ENCODE results near the gene ENTR1.

DNA sequence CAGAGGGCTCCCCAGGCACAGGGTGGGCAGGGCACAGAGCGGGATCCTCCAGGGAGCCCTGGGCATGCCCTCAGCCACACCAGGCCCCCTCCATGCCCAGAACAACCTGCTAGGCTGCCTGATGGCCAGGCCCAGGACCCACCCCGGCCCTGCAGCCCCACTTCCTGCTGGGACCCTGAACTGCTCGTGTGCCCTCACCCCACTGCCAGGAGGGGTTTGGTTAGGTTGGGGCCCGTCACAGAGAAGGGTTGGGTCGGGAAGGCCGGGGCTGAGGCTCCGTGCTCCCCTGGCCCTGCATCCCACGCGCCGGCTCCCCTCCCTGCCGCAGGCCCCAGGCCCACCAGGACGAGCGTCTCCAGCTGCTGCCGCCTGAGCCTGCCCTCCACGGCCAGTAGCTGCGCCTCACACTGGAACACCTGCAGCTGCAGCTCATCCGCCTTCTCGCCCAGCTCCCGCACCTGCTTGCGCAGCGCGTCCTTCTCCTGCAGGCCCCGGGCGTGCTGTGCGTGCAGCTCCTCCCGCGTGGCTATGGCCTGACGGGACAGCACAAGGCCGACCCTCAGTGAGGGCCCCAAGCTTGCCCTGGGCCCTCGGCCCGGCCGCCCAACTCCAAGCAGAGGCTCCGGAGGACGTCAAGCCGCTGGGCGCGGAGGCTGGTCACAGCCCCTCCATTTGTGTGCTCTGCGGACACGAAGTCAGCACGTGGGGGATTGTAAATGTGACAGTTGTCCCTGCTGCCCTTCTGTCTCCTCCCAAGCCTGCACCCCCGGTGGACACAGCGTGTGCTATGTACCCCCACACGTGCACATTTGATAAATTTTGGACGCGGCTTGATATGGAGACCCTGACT is 42.9 kb downstream of the ENTR1 start:
- TF ChIP-seq, protein P1, sequence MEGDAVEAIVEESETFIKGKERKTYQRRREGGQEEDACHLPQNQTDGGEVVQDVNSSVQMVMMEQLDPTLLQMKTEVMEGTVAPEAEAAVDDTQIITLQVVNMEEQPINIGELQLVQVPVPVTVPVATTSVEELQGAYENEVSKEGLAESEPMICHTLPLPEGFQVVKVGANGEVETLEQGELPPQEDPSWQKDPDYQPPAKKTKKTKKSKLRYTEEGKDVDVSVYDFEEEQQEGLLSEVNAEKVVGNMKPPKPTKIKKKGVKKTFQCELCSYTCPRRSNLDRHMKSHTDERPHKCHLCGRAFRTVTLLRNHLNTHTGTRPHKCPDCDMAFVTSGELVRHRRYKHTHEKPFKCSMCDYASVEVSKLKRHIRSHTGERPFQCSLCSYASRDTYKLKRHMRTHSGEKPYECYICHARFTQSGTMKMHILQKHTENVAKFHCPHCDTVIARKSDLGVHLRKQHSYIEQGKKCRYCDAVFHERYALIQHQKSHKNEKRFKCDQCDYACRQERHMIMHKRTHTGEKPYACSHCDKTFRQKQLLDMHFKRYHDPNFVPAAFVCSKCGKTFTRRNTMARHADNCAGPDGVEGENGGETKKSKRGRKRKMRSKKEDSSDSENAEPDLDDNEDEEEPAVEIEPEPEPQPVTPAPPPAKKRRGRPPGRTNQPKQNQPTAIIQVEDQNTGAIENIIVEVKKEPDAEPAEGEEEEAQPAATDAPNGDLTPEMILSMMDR (IDR thresholded peaks at IDR 0.05) = no peak
- no peak for TF ChIP-seq EZH2 (IDR thresholded peaks at IDR 0.05)
